Immature natural killer cell (primary cell): ENCODE results near the gene ZBTB20. TPM values are rescaled to one million over a fixed set of nuclear protein-coding genes. Genes with fewer than 3 reads are reported as not detected.

Source experiments
- DNase-seq, 3 donors: peaks; one replicate each; pipeline ENCODE4 v3.0.0; 2022; ENCODE audit warnings: mixed read lengths in 1 of 3
- H3K27ac Mint-ChIP-seq, 6 donors: one replicate each; pipeline ENCODE4 v1.8.0; 2020; ENCODE audit warnings: mixed read lengths in 6 of 6, mild to moderate bottlenecking in 5 of 6, inconsistent platforms in 4 of 6, moderate library complexity in 3 of 6
- H3K27me3 Mint-ChIP-seq, 3 donors: one replicate each; pipeline ENCODE4 v1.8.0; 2020 to 2021; ENCODE audit warnings: low read depth in 3 of 3, mild to moderate bottlenecking in 3 of 3, mixed read lengths in 3 of 3, moderate library complexity in 3 of 3, inconsistent platforms in 1 of 3
- H3K36me3 Mint-ChIP-seq, 3 donors: one replicate each; pipeline ENCODE4 v1.8.0; 2020; ENCODE audit warnings: mixed read lengths in 3 of 3, inconsistent platforms in 2 of 3, mild to moderate bottlenecking in 2 of 3
- H3K4me1 Mint-ChIP-seq, 2 donors: one replicate each; pipeline ENCODE4 v1.8.0; 2020; ENCODE audit warnings: inconsistent platforms in 2 of 2, mild to moderate bottlenecking in 2 of 2, mixed read lengths in 2 of 2, moderate library complexity in 1 of 2
- H3K4me3 Mint-ChIP-seq, 5 donors: one replicate each; pipeline ENCODE4 v1.8.0; 2020; ENCODE audit warnings: mild to moderate bottlenecking in 5 of 5, mixed read lengths in 5 of 5, inconsistent platforms in 3 of 5, moderate library complexity in 3 of 5
- H3K9me3 Mint-ChIP-seq, 6 donors: one replicate each; pipeline ENCODE4 v1.8.0; 2020; ENCODE audit warnings: mild to moderate bottlenecking in 6 of 6, mixed read lengths in 6 of 6, inconsistent platforms in 4 of 6, moderate library complexity in 3 of 6
- polyA plus RNA-seq, 3 donors: library from polyadenylated mRNA; unstranded; fragments of 300-500 nt; fragmentation: Illumina TruSeq; gene quantifications; one replicate each; pipeline ENCODE4 v1.2.3, GENCODE V29; 2021

Gene ZBTB20
- polyA plus RNA-seq, 3 donors from 2014 or later = 7.2 to 21.3 (median 16.5) TPM

DNA sequence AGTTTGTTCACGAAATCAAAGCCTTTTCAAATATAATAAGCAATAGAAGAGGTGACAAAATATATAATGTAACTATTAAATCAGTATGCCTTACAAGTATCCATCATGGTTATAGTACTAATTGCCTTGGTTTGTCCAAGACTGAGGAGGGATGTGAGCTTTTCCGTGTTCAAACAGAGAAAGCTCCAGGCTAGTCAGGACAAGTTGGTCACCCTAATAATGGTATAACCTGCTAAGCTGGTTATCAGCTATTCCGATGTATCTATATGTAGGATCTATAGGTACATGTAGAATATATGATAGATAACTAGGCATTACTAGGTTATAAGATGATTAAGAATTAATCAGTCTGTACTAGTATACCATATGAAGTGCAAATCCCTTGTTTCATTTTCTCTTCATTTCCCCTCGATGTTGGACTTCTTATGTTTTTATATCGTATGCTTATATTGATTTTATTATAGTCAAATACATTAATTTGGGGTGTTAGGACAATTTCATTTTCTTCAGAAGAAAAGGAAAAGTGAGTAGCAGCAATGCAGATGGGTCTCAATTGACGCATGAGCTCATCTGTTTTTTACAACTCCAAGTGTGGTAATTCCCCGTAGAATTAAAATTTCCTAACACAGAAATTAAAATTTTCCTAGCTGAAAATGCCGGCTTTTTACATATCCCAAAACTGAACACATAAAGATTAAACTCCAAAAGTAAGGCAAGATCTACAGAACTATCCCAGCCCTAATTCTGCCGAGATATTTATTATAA, 434.2 kb downstream of the ZBTB20 start:
- peaks cover 0 to 12% of the 10 kb centered on the region in 2 donors for H3K4me1 Mint-ChIP-seq
- peaks cover 0 to 2% (median 1%) of the 10 kb centered on the region in 3 donors for H3K27me3 Mint-ChIP-seq
- H3K4me3 Mint-ChIP-seq = no peak overlapping the region
- H3K27ac Mint-ChIP-seq = no peak overlapping the region
- peaks cover 0 to 4% (median 4%) of the 10 kb centered on the region in 3 donors for H3K36me3 Mint-ChIP-seq
- no peaks in the 10 kb centered on the region for H3K9me3 Mint-ChIP-seq
- DNase-seq = no peak

DNA sequence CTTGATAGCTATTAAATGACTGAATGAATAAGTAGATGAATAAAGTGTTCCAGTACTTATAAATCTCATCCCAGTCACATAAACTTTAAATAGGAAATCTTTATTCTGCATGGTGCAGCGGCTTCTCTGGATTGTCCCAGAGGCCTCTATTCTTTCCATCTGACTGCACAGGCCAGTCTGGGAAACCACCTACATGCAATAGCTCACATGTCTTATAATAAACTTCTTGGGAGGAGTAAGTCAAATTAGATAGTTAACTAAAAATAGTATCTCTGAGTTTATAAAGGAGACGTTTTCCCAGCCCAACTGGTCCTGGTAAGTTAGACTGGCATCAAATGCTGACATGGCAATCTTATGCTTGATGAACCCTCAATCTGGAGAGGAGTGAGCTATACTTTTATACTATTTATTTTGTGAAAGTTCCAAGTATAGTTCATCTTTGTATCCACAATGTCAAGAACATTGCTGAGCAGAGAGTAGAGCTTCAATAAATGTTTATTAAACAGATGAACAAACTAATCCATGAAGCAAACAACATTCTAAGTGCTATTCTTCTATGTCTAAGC, 435.7 kb downstream of the ZBTB20 start:
- Mint-ChIP-seq H3K4me1 (peaks cover 0 to 2% of the 10 kb centered on the region in 2 donors), H3K4me3 (no peak overlapping the region), H3K27ac (no peak overlapping the region), H3K9me3 (no peaks in the 10 kb centered on the region), H3K27me3 (peaks cover 0 to 2% (median 1%) of the 10 kb centered on the region in 3 donors), H3K36me3 (peaks cover 0 to 4% (median 4%) of the 10 kb centered on the region in 3 donors)
- no peak for DNase-seq

DNA sequence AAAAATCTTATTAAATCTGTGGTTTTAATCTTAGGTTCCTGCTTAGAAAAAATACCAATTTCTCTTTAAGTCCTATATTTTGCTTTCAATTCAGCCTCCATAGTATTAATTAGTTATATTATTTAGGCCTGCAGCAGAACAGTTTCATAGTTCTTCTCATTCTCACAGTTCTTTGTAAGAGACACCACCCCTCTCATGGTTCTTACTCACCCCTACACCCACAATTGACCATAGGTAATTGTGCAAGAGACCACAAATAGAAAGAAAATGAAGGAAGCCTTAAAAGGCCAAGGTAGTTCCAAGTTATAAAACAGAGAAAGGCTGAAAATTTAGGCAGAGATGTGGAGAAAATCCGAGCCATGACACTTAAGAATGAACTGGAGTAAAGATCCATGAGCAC, 438.0 kb downstream of the ZBTB20 start:
- Mint-ChIP-seq H3K36me3 (peaks cover 0 to 4% (median 4%) of the 10 kb centered on the region in 3 donors), H3K27ac (no peak overlapping the region)

DNA sequence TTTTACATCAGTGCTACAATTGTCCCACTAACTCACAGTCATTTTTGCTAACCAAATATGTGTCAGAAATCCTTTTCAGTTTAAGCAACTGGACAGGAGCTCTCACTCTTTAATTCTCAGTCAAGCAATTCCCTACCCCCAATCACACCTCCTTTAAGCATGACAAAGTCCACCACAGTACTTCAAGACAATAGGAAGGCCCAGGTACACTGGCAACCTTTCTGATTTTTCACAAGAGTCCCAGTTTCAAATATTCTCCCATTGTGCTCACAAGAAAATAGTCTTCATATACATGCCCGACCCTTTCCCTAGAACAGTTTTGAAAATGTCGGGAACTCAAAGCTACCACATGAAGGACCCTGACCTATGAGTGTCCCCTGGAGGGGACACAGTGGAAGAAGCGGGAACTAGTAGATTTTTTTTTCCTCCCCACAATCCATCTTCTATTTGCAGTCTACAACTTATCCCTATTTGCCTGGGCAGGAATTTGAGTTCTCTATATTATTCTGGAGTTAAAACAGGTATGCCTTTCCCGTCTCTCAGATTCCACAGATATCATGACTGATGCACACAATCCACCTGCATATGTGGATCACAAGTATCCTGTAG, 439.7 kb downstream of the ZBTB20 start:
- Mint-ChIP-seq H3K27ac (no peak overlapping the region), H3K9me3 (no peaks in the 10 kb centered on the region), H3K27me3 (peaks cover 1 to 2% (median 1%) of the 10 kb centered on the region in 3 donors), H3K4me3 (no peak overlapping the region), H3K36me3 (peaks cover 0 to 4% (median 4%) of the 10 kb centered on the region in 3 donors), H3K4me1 (peaks cover 0 to 2% of the 10 kb centered on the region in 2 donors)
- DNase-seq = no peak

More for the DNA sequence above, 438.0 kb downstream of the ZBTB20 start:
- H3K9me3 Mint-ChIP-seq = no peaks in the 10 kb centered on the region
- H3K27me3 Mint-ChIP-seq = peaks cover 0 to 2% (median 1%) of the 10 kb centered on the region in 3 donors
- H3K4me3 Mint-ChIP-seq = no peak overlapping the region
- peaks cover 0 to 2% of the 10 kb centered on the region in 2 donors for H3K4me1 Mint-ChIP-seq
- no peak for DNase-seq

DNA sequence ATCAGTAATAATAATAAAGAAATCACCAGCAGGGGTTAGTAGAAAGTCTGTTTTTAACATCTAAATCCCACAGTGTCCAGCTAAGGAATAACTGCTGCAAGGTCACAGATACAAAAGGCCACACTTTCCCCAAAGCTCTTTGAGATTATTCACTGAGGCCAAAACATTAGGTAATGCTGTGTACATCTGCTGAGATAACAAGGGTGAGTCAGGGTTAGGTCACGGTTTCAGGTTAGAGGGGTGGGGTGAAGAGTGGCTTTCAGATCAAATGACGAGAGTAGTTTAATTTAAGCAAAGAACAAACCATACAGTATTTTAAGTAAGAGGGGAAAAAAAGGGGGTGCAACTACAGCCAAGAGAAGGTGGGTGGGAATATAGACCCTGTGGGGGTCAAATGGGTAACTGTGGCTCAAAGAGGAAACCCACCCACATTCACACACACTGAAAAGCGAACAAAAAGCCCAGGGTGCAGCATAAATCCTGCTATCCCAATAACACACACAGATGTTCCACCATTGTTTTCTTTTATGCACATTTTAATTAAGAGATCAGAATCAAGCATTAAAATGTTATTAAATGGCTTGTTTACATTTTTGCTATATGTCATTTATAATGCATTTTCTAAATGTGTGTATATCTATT, 440.4 kb downstream of the ZBTB20 start:
- Mint-ChIP-seq H3K4me3 (no peak overlapping the region), H3K4me1 (peaks cover 0 to 2% of the 10 kb centered on the region in 2 donors), H3K36me3 (peaks cover 0 to 5% (median 1%) of the 10 kb centered on the region in 3 donors), H3K27me3 (peaks cover 1 to 2% (median 2%) of the 10 kb centered on the region in 3 donors), H3K27ac (no peak overlapping the region), H3K9me3 (no peaks in the 10 kb centered on the region)
- no peak for DNase-seq

DNA sequence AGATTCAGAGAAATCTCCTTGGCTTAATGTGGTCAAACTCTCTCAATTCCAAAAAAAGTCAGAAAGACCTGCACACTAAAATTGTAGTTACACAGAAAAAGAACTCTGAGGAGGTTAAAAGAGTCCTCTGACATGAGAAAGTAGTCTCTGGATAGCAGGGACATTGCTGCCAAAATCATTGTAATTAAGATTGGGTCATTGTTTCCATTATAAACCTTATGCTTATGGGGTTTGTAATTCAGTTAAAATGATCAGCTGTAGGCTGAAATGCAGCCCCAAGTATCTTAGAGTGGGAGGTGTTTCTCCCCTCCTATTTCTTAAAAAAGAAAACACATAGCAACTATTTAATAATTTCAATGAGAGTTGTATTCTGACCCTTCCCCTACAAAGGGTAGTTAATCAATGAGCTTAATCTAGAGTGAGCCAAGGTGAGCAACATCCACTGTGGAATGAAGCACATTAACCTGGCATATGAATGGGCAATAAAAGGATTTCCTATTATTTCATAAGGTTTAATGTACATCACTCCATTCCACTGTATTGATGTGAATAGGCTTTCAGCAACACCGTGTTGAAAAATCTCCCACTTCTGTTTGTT, 446.4 kb downstream of the ZBTB20 start:
- no peak overlapping the region for H3K27ac Mint-ChIP-seq
- no peaks in the 10 kb centered on the region for H3K4me1 Mint-ChIP-seq
- no peak overlapping the region for H3K4me3 Mint-ChIP-seq
- no peaks in the 10 kb centered on the region for H3K9me3 Mint-ChIP-seq
- DNase-seq = no peak
- peaks cover 0 to 12% (median 0%) of the 10 kb centered on the region in 3 donors for H3K36me3 Mint-ChIP-seq
- H3K27me3 Mint-ChIP-seq = peaks cover 0 to 2% (median 1%) of the 10 kb centered on the region in 3 donors

DNA sequence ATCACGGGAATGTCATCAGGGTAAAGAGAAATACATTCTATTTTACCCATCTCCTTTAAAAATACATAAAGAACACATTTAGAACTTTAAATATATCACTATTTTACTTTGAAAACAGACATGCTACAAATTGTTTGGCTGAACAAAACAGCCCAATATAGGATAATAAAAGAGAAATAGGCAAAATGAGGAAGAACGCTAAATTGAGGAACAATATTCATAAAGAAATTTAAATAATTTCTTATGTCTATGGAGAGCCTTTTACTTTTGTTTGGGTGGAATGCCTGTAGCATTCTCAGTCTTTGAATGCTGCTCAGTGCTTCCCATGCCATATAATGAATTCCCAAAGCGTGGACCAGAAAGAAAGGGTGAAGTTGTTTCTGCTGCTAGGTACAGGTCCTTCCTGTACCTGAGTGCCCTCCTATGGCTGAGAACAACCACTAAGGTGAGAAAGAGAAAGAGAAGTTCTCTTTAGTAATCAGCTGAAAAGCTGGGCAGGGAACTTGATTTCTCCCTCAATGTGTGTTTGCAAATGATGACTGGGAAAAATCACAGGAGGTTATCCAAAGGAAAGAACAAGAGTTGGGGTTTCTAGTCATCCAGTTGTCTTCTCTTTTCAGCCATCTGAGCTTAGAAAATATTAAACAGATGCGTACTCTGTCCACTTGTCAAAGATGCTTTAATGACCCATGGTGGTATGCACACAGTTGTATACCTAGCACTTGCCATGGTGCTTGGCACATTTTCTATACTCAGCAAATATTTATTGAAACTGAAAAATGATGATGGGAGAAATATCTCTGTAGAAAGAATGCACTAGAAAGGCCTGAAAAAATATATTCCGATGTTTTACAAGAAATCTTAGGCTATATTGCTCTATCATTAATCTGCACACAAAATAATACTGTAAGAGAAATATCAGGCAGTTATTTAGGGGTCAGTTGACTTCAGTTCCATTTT, 448.7 kb downstream of the ZBTB20 start:
- H3K9me3 Mint-ChIP-seq = no peaks in the 10 kb centered on the region
- H3K27ac Mint-ChIP-seq = no peak overlapping the region
- peaks cover 0 to 2% (median 1%) of the 10 kb centered on the region in 3 donors for H3K27me3 Mint-ChIP-seq
- H3K4me3 Mint-ChIP-seq = no peak overlapping the region
- H3K36me3 Mint-ChIP-seq = peaks cover 0 to 12% (median 0%) of the 10 kb centered on the region in 3 donors
- no peak for DNase-seq
- H3K4me1 Mint-ChIP-seq = no peaks in the 10 kb centered on the region

DNA sequence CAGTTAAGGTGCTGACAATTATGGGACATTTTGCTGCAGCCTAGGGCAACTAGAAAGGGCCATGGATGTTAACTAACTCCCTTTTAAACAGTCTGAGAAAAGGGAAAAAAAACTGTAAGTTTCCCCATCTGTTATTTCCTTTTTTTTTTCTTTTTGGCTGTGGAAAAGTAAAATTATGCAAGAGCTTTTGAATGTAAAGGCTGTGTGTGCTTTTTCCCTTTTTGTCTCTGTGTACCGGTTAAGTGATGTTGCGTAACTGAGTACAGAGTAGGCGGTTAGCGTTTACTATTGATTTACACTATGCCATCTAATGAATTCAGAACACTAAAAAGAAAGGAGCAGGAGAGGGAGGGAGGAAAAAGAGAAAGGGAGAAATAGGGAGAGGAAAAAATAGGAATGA, 449.7 kb downstream of the ZBTB20 start:
- peaks cover 0 to 1% (median under 1%) of the 10 kb centered on the region in 3 donors for H3K27me3 Mint-ChIP-seq
- no peak overlapping the region for H3K4me3 Mint-ChIP-seq
- H3K36me3 Mint-ChIP-seq = peaks cover 7 to 20% (median 9%) of the 10 kb centered on the region in 3 donors
- DNase-seq = no peak
- no peaks in the 10 kb centered on the region for H3K9me3 Mint-ChIP-seq
- peaks cover 0 to 2% of the 10 kb centered on the region in 2 donors for H3K4me1 Mint-ChIP-seq
- no peak overlapping the region for H3K27ac Mint-ChIP-seq

DNA sequence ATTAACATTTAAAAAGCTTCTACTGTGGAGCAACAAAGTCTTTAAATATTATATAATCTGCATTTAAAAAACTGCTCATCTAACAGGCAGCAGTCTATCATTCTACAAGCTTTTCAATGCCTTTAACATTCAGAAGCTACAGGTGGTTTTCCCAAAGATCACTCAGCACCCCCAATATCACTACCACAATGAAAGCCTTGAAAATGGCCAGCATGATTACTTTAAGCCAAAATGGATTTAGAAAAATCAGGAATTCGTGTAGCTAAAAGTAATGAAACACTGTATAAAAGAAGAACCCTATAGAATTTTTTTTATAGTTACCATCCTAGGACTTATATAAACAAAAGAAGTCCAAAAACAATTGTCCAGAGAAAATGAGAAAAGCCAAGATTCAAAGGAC, 452.8 kb downstream of the ZBTB20 start:
- no peak for DNase-seq
- peaks cover 11 to 23% (median 13%) of the 10 kb centered on the region in 3 donors for H3K36me3 Mint-ChIP-seq

DNA sequence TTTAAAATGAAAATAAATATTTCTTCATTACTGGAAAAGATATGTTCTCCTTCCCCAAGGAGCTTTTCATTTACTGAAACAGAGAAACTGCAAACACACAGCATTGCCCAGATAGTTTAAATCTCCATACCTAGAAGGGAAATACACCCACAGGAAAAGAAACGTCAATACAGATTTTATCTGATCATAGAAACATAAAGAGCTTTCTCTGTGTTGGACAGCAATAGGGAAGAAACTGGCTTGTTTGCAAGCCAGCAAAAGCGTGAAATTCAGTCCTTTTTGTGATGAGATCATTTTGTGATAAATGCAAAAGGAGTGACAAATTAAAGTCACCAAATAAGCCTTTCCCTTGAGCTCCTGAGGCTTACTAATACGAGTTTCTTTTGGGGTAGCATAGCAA, 455.2 kb downstream of the ZBTB20 start:
- no peaks in the 10 kb centered on the region for H3K27me3 Mint-ChIP-seq
- no peak overlapping the region for H3K27ac Mint-ChIP-seq
- no peak overlapping the region for H3K4me3 Mint-ChIP-seq
- peaks cover 3 to 13% of the 10 kb centered on the region in 2 donors for H3K4me1 Mint-ChIP-seq
- DNase-seq = no peak
- no peaks in the 10 kb centered on the region for H3K9me3 Mint-ChIP-seq
- peaks cover 11 to 23% (median 13%) of the 10 kb centered on the region in 3 donors for H3K36me3 Mint-ChIP-seq

More for the DNA sequence above, 452.8 kb downstream of the ZBTB20 start:
- H3K4me3 Mint-ChIP-seq = no peak overlapping the region
- no peaks in the 10 kb centered on the region for H3K27me3 Mint-ChIP-seq
- peaks cover 2 to 7% of the 10 kb centered on the region in 2 donors for H3K4me1 Mint-ChIP-seq
- H3K27ac Mint-ChIP-seq = no peak overlapping the region
- H3K9me3 Mint-ChIP-seq = no peaks in the 10 kb centered on the region

DNA sequence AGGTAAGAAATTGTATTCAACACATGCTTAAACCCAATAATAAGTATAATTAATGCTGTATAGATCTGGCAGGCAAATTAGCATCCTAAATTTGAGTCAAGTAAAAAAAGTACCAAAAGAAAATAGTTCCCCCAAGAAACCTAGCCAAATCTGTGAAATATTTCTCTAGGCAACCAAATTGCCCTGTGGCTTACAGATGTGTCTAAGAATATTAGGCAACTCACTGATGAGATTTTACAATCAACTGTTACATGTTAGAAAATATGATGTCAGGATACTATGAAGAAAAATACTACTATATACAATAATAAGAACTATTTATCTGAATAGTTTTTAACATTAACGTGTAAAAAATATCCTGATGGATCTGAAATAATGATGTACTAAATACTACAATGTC, 456.2 kb downstream of the ZBTB20 start:
- Mint-ChIP-seq H3K9me3 (no peaks in the 10 kb centered on the region), H3K36me3 (peaks cover 11 to 23% (median 13%) of the 10 kb centered on the region in 3 donors), H3K4me3 (no peak overlapping the region), H3K27me3 (no peaks in the 10 kb centered on the region), H3K27ac (no peak overlapping the region), H3K4me1 (peaks cover 9 to 20% of the 10 kb centered on the region in 2 donors)
- DNase-seq = no peak

DNA sequence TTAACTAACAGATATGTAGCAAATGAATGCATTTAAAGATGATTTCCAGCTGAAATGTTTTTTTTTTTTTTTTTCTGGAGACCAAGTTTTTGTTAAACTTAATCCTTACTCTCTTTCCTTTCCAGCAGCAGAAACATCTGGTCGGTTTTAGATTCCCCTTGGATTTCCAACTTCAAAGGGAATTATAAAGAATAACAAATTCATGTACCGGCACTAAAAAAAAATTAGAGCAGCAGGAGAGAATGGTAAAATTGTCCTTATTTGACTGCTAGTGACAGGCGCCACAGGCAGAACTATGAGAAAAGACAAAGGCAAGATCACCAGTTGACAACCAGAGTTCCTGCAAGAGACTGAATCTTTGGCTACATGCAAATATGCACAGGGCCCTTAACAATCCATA, 459.9 kb downstream of the ZBTB20 start:
- Mint-ChIP-seq H3K4me1 (peaks cover 7 to 18% of the 10 kb centered on the region in 2 donors), H3K9me3 (no peaks in the 10 kb centered on the region), H3K36me3 (peaks cover 0 to 11% (median 4%) of the 10 kb centered on the region in 3 donors), H3K4me3 (no peak overlapping the region), H3K27me3 (no peaks in the 10 kb centered on the region), H3K27ac (no peak overlapping the region)
- DNase-seq = no peak
